ENCODE data around the gene MOV10L1. TPM values are rescaled to one million over a fixed set of nuclear protein-coding genes. Genes with fewer than 3 reads are reported as not detected.

MOV10L1 gene
- total and polyA plus RNA-seq, 2 donors (not counting 3 experiments of a cell fraction or from before 2014, with no cell fraction given): 27.6 to 37.6 TPM

DNA sequence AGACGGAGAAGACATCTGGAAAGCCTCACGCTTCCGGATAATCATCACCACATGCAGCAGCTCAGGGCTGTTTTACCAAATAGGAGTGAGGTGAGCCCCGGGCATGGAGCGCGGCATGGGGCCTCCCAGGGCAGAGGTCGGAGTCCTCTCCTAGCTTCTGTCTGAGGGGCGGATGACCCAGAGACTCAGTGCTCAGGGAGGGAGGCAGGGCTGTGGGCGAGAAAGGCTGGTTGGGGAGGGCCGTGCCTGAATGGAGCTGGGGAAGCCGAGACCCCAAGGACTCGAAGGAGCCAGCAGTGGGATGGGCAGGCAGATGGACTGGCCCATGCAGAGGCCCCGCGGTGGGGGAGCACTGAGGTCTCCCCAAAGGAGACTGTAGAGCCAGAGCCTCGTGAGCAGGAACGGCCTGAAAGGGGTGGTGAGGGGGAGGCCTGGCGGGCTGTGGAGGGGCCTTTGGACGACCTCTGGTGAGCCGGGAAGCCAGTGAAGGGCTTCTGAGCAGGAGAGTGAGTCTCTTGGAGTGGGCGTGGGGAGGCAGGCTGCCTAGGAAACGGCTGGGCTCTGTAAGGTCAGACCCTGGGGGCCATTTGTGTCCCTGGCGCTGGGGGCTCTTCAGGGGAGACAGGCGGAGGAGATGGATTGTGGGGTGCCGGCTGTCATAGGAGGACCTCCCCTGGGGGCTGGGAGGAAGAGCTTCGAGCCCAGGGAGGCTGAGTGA, 56.1 kb downstream of the MOV10L1 start:
- peaks cover 16 to 28% of the 10 kb centered on the region in 2 experiments for H3K36me3 ChIP-seq (ENCODE audit: control insufficient read depth in 2 of 2, extremely low read depth in 1 of 2, insufficient read depth in 2 of 2, low read length in 2 of 2)
- FAIRE-seq (no peak), DNase-seq (ENCODE audit: low read depth, low spot score) (no peak)
- H3K27me3 ChIP-seq (ENCODE audit: control insufficient read depth in 2 of 2, insufficient read depth in 2 of 2, low read length in 2 of 2): no peaks in the 10 kb centered on the region
- intact Hi-C loops (cut with micrococcal nuclease): no loop called here
- H3K4me2 ChIP-seq (ENCODE audit: insufficient read depth, low read length): no peak overlapping the region
- TF ChIP-seq, protein P1, sequence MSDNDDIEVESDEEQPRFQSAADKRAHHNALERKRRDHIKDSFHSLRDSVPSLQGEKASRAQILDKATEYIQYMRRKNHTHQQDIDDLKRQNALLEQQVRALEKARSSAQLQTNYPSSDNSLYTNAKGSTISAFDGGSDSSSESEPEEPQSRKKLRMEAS (IDR thresholded peaks at IDR 0.05; ENCODE audit: insufficient read depth, insufficient read length): no peak
- TF ChIP-seq POLR2AphosphoS5 (IDR thresholded peaks at IDR 0.05; ENCODE audit: insufficient read depth, low read depth, low read length) (no peak), MYC (IDR thresholded peaks at IDR 0.05; ENCODE audit: low read depth, low read length) (no peak), POLR2A (IDR thresholded peaks at IDR 0.05; ENCODE audit: low read depth, low read length) (no peak), JUN (IDR thresholded peaks at IDR 0.05; ENCODE audit: borderline replicate concordance, insufficient read depth, insufficient read length, low read depth) (no peak), EZH2 (IDR thresholded peaks at IDR 0.05; ENCODE audit: borderline replicate concordance, low read depth, low read length, severe bottlenecking) (no peak), FOS (IDR thresholded peaks at IDR 0.05; ENCODE audit: borderline replicate concordance, insufficient read depth, low read length) (no peak), GATA2 (IDR thresholded peaks at IDR 0.05; ENCODE audit: insufficient read depth, insufficient read length, low read depth, low read length) (no peak)
- TF ChIP-seq, protein P2, sequence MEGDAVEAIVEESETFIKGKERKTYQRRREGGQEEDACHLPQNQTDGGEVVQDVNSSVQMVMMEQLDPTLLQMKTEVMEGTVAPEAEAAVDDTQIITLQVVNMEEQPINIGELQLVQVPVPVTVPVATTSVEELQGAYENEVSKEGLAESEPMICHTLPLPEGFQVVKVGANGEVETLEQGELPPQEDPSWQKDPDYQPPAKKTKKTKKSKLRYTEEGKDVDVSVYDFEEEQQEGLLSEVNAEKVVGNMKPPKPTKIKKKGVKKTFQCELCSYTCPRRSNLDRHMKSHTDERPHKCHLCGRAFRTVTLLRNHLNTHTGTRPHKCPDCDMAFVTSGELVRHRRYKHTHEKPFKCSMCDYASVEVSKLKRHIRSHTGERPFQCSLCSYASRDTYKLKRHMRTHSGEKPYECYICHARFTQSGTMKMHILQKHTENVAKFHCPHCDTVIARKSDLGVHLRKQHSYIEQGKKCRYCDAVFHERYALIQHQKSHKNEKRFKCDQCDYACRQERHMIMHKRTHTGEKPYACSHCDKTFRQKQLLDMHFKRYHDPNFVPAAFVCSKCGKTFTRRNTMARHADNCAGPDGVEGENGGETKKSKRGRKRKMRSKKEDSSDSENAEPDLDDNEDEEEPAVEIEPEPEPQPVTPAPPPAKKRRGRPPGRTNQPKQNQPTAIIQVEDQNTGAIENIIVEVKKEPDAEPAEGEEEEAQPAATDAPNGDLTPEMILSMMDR (IDR thresholded peaks at IDR 0.05; ENCODE audit: extremely low read depth in 1 of 2, insufficient read depth in 1 of 2, low read depth in 1 of 2, low read length in 2 of 2): no peak
- BruUV-seq (replicated peaks): no TSS peak
- no peak overlapping the region for H3K9ac ChIP-seq (replicated peaks; ENCODE audit: extremely low read depth, insufficient read depth, low read length)
- H3K79me2 ChIP-seq (ENCODE audit: control insufficient read depth, insufficient read depth, low read length): no peaks in the 10 kb centered on the region
- no peak overlapping the region for H2AFZ ChIP-seq (ENCODE audit: low read depth, low read length)
- no peaks in the 10 kb centered on the region for H3K9me1 ChIP-seq (replicated peaks; ENCODE audit: control insufficient read depth, extremely low read depth, insufficient read depth, low read length)
- no peaks in the 10 kb centered on the region for H3K9me3 ChIP-seq (replicated peaks; ENCODE audit: control insufficient read depth, insufficient read depth, low read length)
- CTCF ChIA-PET: interaction anchor here (1.0 kb wide), 1 partner anchor 114 kb away, joined by 3 read pairs; no protein-coding TSS in a partner anchor
- H3K27ac ChIP-seq (ENCODE audit: insufficient read depth, low read depth, low read length): no peak overlapping the region
- POLR2A ChIA-PET: no interaction called here
- no peaks in the 10 kb centered on the region for H3K4me1 ChIP-seq (ENCODE audit: control insufficient read depth, extremely low read depth, insufficient read depth, low read length)
- dilution Hi-C loops (cut with MboI; ENCODE audit: extremely low pct_ligation_motif_present, low sequenced_read_pairs): no loop called here
- H3K4me3 ChIP-seq (replicated peaks in 1 of 3; ENCODE audit: insufficient read depth in 1 of 3, low read depth in 1 of 3, low read length in 3 of 3): no peak overlapping the region
- H4K20me1 ChIP-seq (replicated peaks; ENCODE audit: control insufficient read depth, extremely low read depth, insufficient read depth, low read length): no peaks in the 10 kb centered on the region

Measured in endothelial cell of umbilical vein (primary cell).